Keratinocyte (primary cell): ENCODE measurements around the gene GOLGA7B. TPM values are rescaled to one million over a fixed set of nuclear protein-coding genes. Genes with fewer than 3 reads are reported as not detected.

Experiments used
- DNase-seq: peaks from one replicate; pipeline ENCODE4 v3.0.0-alpha.2; 2011; ENCODE audit warnings: low read depth, missing footprints, low spot score
- FAIRE-seq: peaks from 2 replicates; lab custom pipeline; 2011; peaks lifted over from hg19 to GRCh38; lab: Jason Lieb, UNC
- H2AFZ ChIP-seq: 2 replicates; pipeline ENCODE4 v1.6.0; 2012; ENCODE audit warnings: low read length, control low read depth, inconsistent platforms; ENCODE audit not compliant: control insufficient read depth
- H3K27ac ChIP-seq: 2 replicates; pipeline ENCODE4 v1.5.1; 2011; ENCODE audit warnings: low read length; ENCODE audit not compliant: control insufficient read depth, insufficient read depth
- H3K27me3 ChIP-seq: 3 replicates; pipeline ENCODE4 v1.6.0; 2011; ENCODE audit warnings: low read length; ENCODE audit not compliant: control insufficient read depth, insufficient read depth; ENCODE audit errors: extremely low read depth
- H3K36me3 ChIP-seq, 2 experiments: 2 replicates in 1 of 2; 3 replicates in 1 of 2; pipeline ENCODE4 v1.5.1; 2011; ENCODE audit warnings: low read length in 2 of 2, mild to moderate bottlenecking in 1 of 2; ENCODE audit not compliant: control insufficient read depth in 2 of 2, insufficient read depth in 2 of 2; ENCODE audit errors: extremely low read depth in 1 of 2
- H3K4me1 ChIP-seq: 3 replicates; pipeline ENCODE4 v1.5.1; 2011; ENCODE audit warnings: low read length; ENCODE audit not compliant: control insufficient read depth, insufficient read depth; ENCODE audit errors: extremely low read depth
- H3K4me2 ChIP-seq: 3 replicates; pipeline ENCODE4 v1.6.0; 2011; ENCODE audit warnings: low read depth, low read length; ENCODE audit not compliant: control insufficient read depth, insufficient read depth; ENCODE audit errors: extremely low read depth
- H3K4me3 ChIP-seq, 3 experiments: fragments of 200-600 bp in 1 of 3; sonication (generic) in 1 of 3; 2 replicates in 2 of 3; 3 replicates in 1 of 3; pipeline ENCODE4 v1.5.1; 2011 to 2016; ENCODE audit warnings: low read length in 3 of 3, mild to moderate bottlenecking in 3 of 3, control low read depth in 2 of 3, inconsistent platforms in 1 of 3, low read depth in 1 of 3, mixed read lengths in 1 of 3, mixed run types in 1 of 3, moderate library complexity in 1 of 3; ENCODE audit not compliant: control insufficient read depth in 2 of 3, insufficient read depth in 2 of 3; ENCODE audit errors: extremely low read depth in 1 of 3
- H3K79me2 ChIP-seq: 2 replicates; pipeline ENCODE4 v1.6.0; 2012; ENCODE audit warnings: low read length; ENCODE audit not compliant: control insufficient read depth, insufficient read depth
- H3K9ac ChIP-seq: 3 replicates; pipeline ENCODE4 v1.6.0; 2011; ENCODE audit warnings: low read length; ENCODE audit not compliant: control insufficient read depth, insufficient read depth; ENCODE audit errors: extremely low read depth
- H3K9me1 ChIP-seq: 3 replicates; pipeline ENCODE4 v1.6.0; 2011; ENCODE audit warnings: low read length; ENCODE audit not compliant: control insufficient read depth, insufficient read depth; ENCODE audit errors: extremely low read depth
- H3K9me3 ChIP-seq: 2 replicates; pipeline ENCODE4 v1.5.1; 2012; ENCODE audit warnings: low read depth, low read length; ENCODE audit not compliant: control insufficient read depth
- H4K20me1 ChIP-seq: 3 replicates; pipeline ENCODE4 v1.6.0; 2011; ENCODE audit warnings: low read length; ENCODE audit not compliant: control insufficient read depth, insufficient read depth; ENCODE audit errors: extremely low read depth
- EZH2 ChIP-seq: IDR thresholded peaks from one replicate; pipeline ENCODE4 v1.6.1; 2012; ENCODE audit warnings: inconsistent platforms, mild to moderate bottlenecking, low read length, moderate library complexity
- dilution Hi-C: fragments of 300-500 bp; cut with MboI; formaldehyde crosslinking; loops from one replicate; pipeline ENCODE4 v1.7.0; 2020; ENCODE audit warnings: low sequenced_read_pairs; ENCODE audit not compliant: extremely low pct_ligation_motif_present
- polyA plus RNA-seq, 5 experiments: library from polyadenylated mRNA; depleted of rRNA in 3 of 5; stranded (reverse) in 3 of 5; stranded (forward) in 1 of 5; unstranded in 1 of 5; fragments of >200 nt; gene quantifications; 1 replicate in 1 of 5; 2 replicates in 3 of 5; 3 replicates in 1 of 5; pipeline versions ENCODE4 v1.2.1 to v1.2.3, GENCODE V29; 2011 to 2012; ENCODE audit warnings: missing spikeins in 2 of 5, low read depth in 1 of 5, low replicate concordance in 1 of 5
- TF ChIP-seq, protein P1 (sequence below), 3 experiments: IDR thresholded peaks in 1 of 3; conservative IDR thresholded peaks in 1 of 3; optimal IDR thresholded peaks in 1 of 3; 2 replicates in 2 of 3; 3 replicates in 1 of 3; pipeline versions ENCODE3 to v1.5.1; 2011; ENCODE audit warnings: low read length in 3 of 3, mild to moderate bottlenecking in 3 of 3, moderate library complexity in 2 of 3, control low read depth in 1 of 3, inconsistent platforms in 1 of 3; ENCODE audit not compliant: insufficient read depth in 2 of 3; ENCODE audit errors: extremely low read depth in 1 of 3

The GOLGA7B gene
- polyA plus RNA-seq, 1 donor (not counting 4 experiments of a cell fraction or from before 2014, with no cell fraction given), result 4.9 TPM

GRCh38 chr10:97907830-97908229 is 58.2 kb downstream of the GOLGA7B start:
- dilution Hi-C loops, result no loop called here
- Histone ChIP-seq H3K4me1 (no peaks in the 10 kb centered on the region), H3K9ac (no peak overlapping the region), H3K36me3 (no peaks in the 10 kb centered on the region), H2AFZ (no peak overlapping the region), H3K79me2 (no peaks in the 10 kb centered on the region), H3K4me2 (no peak overlapping the region), H3K27ac (no peak overlapping the region), H4K20me1 (no peaks in the 10 kb centered on the region), H3K4me3 (no peak overlapping the region), H3K27me3 (peaks cover 11% of the 10 kb centered on the region), H3K9me1 (no peaks in the 10 kb centered on the region), H3K9me3 (no peaks in the 10 kb centered on the region)
- DNase-seq (no peak), FAIRE-seq (no peak)
- no peak for TF ChIP-seq EZH2
- TF ChIP-seq, protein P1, sequence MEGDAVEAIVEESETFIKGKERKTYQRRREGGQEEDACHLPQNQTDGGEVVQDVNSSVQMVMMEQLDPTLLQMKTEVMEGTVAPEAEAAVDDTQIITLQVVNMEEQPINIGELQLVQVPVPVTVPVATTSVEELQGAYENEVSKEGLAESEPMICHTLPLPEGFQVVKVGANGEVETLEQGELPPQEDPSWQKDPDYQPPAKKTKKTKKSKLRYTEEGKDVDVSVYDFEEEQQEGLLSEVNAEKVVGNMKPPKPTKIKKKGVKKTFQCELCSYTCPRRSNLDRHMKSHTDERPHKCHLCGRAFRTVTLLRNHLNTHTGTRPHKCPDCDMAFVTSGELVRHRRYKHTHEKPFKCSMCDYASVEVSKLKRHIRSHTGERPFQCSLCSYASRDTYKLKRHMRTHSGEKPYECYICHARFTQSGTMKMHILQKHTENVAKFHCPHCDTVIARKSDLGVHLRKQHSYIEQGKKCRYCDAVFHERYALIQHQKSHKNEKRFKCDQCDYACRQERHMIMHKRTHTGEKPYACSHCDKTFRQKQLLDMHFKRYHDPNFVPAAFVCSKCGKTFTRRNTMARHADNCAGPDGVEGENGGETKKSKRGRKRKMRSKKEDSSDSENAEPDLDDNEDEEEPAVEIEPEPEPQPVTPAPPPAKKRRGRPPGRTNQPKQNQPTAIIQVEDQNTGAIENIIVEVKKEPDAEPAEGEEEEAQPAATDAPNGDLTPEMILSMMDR (optimal IDR thresholded peaks at IDR 0.05 in 1 of 3, IDR thresholded peaks at IDR 0.05 in 1 of 3, conservative IDR thresholded peaks at IDR 0.05 in 1 of 3; ENCODE audit: extremely low read depth in 1 of 3, insufficient read depth in 2 of 3, low read length in 3 of 3), result no peak

GRCh38 chr10:97910661-97911060 is 61.0 kb downstream of the GOLGA7B start:
- dilution Hi-C loops, result no loop called here
- H3K27me3 ChIP-seq, result peaks cover 21% of the 10 kb centered on the region

More at GRCh38 chr10:97910661-97911060, 61.0 kb downstream of the GOLGA7B start:
- Histone ChIP-seq H4K20me1 (no peaks in the 10 kb centered on the region), H3K79me2 (no peaks in the 10 kb centered on the region), H2AFZ (no peak overlapping the region), H3K36me3 (no peaks in the 10 kb centered on the region), H3K9me1 (no peaks in the 10 kb centered on the region), H3K4me1 (no peaks in the 10 kb centered on the region), H3K4me2 (no peak overlapping the region), H3K27ac (no peak overlapping the region), H3K9me3 (no peaks in the 10 kb centered on the region), H3K4me3 (no peak overlapping the region), H3K9ac (no peak overlapping the region)
- TF ChIP-seq, protein P1 (optimal IDR thresholded peaks at IDR 0.05 in 1 of 3, IDR thresholded peaks at IDR 0.05 in 1 of 3, conservative IDR thresholded peaks at IDR 0.05 in 1 of 3; ENCODE audit: extremely low read depth in 1 of 3, insufficient read depth in 2 of 3, low read length in 3 of 3), result no peak
- no peak for TF ChIP-seq EZH2
- no peak for FAIRE-seq
- DNase-seq, result no peak
